ENCODE results near the gene SLC35A2. TPM values are rescaled to one million over a fixed set of nuclear protein-coding genes. Genes with fewer than 3 reads are reported as not detected.

The SLC35A2 gene
- total RNA-seq, 2 donors from 2014 or later: 12.5 to 20.1 TPM

DNA sequence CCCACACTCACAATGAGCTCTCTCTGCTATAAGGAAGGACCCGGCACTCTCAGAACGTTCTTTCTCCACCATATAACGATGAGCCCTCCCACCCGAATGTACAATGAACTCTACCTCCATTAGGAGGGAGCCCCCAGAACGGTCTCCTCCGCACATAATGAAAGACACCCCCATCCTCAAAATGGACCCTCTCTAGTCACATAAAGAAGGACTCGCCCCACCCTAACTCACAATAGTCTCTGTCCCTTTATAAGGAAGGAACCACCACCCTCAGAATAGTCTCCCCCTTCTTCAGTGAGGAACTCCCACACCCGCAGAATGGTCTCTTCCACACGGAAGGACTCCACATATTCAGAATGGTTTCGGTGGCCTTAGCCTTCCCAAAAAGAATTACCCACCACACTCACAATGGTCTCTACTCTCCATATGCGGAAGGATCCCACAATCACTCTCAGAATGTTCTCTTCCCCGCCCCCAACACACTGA lies 477 bp downstream of the SLC35A2 start:
- ATAC-seq: peak; percentile 4
- peak overlapping the region in 3 of 4 donors; percentile 43 to 91 (median 90) for H3K27ac ChIP-seq
- intact Hi-C loops (cut with DNase I): no loop called here

DNA sequence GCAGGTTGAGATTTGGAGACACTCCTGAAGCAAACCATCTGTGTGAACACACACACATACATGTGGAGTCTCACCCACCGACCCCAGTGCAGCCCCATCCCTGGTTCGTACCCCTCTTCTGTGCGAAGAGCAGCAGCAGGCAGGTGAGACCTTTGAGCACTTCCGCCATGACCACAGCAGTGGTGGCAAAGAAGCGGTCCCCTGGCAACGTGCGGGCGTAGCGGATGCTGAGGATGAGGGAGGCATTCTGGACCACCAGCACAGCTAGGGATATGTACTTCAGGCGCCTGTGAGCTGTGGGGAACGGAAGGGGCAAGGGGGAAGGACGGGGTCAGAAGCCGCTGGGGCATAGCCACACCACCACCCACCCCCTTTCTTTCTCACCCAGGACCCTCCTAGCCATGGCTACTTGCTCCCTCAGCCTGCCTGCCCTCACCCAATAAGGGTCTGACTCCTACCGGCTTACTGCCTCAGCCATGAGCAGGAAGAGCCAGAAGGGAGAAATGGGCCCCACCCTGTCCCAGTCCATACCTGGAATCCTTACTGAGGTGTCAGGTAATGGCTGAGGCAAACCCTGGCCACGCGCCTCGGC lies 1.6 kb downstream of the SLC35A2 start:
- no peak overlapping the region for H3K4me3 ChIP-seq
- intact Hi-C loops (cut with DNase I): no loop called here
- no peak for ATAC-seq
- peaks cover 17% of the 10 kb centered on the region for H3K4me1 ChIP-seq
- TF ChIP-seq, protein P1, sequence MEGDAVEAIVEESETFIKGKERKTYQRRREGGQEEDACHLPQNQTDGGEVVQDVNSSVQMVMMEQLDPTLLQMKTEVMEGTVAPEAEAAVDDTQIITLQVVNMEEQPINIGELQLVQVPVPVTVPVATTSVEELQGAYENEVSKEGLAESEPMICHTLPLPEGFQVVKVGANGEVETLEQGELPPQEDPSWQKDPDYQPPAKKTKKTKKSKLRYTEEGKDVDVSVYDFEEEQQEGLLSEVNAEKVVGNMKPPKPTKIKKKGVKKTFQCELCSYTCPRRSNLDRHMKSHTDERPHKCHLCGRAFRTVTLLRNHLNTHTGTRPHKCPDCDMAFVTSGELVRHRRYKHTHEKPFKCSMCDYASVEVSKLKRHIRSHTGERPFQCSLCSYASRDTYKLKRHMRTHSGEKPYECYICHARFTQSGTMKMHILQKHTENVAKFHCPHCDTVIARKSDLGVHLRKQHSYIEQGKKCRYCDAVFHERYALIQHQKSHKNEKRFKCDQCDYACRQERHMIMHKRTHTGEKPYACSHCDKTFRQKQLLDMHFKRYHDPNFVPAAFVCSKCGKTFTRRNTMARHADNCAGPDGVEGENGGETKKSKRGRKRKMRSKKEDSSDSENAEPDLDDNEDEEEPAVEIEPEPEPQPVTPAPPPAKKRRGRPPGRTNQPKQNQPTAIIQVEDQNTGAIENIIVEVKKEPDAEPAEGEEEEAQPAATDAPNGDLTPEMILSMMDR (IDR thresholded peaks at IDR 0.05): no peak
- no peak for TF ChIP-seq POLR2A (IDR thresholded peaks at IDR 0.05)
- no peaks in the 10 kb centered on the region for H3K36me3 ChIP-seq (replicated peaks in 1 of 2; ENCODE audit: insufficient read depth in 1 of 2, low read depth in 2 of 2)
- WGBS, 2 donors: 80 to 87% methylated on average over 3 to 17 of the region's 17 CpGs
- no peak overlapping the region for H3K27ac ChIP-seq
- H3K27me3 ChIP-seq: no peaks in the 10 kb centered on the region
- H3K9me3 ChIP-seq: no peaks in the 10 kb centered on the region
- DNase-seq: no peak

More for the DNA sequence above, 477 bp downstream of the SLC35A2 start:
- H3K27me3 ChIP-seq: no peaks in the 10 kb centered on the region
- TF ChIP-seq POLR2A (IDR thresholded peaks at IDR 0.05): no peak
- TF ChIP-seq, protein P1 (IDR thresholded peaks at IDR 0.05): no peak
- H3K36me3 ChIP-seq (replicated peaks in 1 of 2; ENCODE audit: insufficient read depth in 1 of 2, low read depth in 2 of 2): no peaks in the 10 kb centered on the region
- peak overlapping the region; percentile 25 to 52 for H3K4me3 ChIP-seq
- H3K4me1 ChIP-seq: peaks cover 17% of the 10 kb centered on the region
- peak in 1 of 4 donors; percentile 14 for DNase-seq
- H3K9me3 ChIP-seq: no peaks in the 10 kb centered on the region
- 0 to 1% methylated on average over 11 to 12 of the region's 12 CpGs for WGBS, 2 donors

DNA sequence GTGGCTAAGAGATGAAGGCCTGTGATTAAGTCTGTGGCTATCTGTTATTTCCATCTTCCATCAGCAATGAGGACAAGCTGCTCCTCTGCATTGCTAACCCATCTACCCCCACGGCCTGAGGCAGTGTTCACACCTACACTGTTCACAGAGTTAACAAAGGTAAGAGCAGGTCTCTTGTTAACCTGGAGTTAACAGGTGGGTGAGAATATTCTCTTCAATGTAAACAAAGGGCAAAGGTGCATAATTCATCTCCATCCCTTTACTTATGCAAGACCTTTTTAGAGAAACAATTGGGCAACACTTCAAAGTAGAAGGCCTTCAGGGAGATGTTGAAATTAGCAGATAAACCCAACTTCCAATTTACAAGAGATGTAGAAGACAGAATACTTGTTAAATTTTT lies 2.8 kb downstream of the SLC35A2 start:
- H3K4me1 ChIP-seq: peaks cover 17% of the 10 kb centered on the region
- ATAC-seq (no peak), DNase-seq (no peak)
- no peaks in the 10 kb centered on the region for H3K36me3 ChIP-seq (replicated peaks in 1 of 2; ENCODE audit: insufficient read depth in 1 of 2, low read depth in 2 of 2)
- no peak overlapping the region for H3K27ac ChIP-seq
- 70 to 100% methylated on average over 1 of the region's 1 CpG for WGBS, 2 donors
- intact Hi-C loops (cut with DNase I): no loop called here
- H3K4me3 ChIP-seq: no peak overlapping the region
- no peaks in the 10 kb centered on the region for H3K9me3 ChIP-seq
- no peak for TF ChIP-seq POLR2A (IDR thresholded peaks at IDR 0.05)
- TF ChIP-seq, protein P1 (IDR thresholded peaks at IDR 0.05): no peak
- no peaks in the 10 kb centered on the region for H3K27me3 ChIP-seq

DNA sequence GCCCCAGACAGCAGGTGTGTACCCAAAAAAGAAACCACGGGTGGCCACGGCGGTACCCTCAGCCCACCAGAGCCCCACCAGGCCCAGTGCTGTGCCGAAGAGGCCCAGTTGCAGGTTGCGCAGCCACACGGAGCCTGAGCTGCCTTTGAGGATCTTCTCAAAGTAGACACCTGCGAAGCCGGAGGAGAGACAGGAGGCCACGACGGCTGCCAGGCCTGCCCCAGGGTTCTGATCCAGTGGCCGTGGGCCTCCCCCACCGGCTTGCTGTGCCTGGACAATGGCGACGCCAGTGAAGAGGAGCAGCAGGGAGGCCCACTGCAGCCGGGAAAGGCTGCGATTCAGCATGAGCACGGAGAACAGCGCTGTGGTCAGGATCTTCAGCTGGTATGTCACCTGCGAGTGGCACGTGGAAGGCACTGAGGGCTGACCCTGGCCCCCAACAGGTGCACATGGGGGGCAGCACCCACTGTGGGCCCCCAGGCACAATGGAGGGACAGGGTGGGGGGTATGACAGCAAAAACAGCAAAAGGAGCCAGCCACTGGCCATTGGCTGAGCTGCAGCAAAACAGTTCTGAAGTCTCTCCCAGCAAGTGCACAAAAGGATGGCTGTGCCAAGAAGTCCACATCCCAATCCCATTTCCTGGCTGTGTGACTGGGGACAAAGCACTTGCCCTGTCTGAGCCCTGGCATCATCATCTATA lies 6.2 kb downstream of the SLC35A2 start:
- Histone ChIP-seq H3K4me1 (peaks cover 4% of the 10 kb centered on the region), H3K27ac (no peak overlapping the region), H3K36me3 (replicated peaks in 1 of 2; ENCODE audit: insufficient read depth in 1 of 2, low read depth in 2 of 2) (peaks cover 0 to 5% of the 10 kb centered on the region in 2 donors), H3K4me3 (no peak overlapping the region), H3K27me3 (no peaks in the 10 kb centered on the region), H3K9me3 (no peaks in the 10 kb centered on the region)
- TF ChIP-seq, protein P1 (IDR thresholded peaks at IDR 0.05): no peak
- no peak for TF ChIP-seq POLR2A (IDR thresholded peaks at IDR 0.05)
- WGBS, 2 donors: 79% methylated on average over 4 of the region's 20 CpGs; no CpG with 5 or more reads in 1 of the 2 donors
- DNase-seq (no peak), ATAC-seq (no peak)
- intact Hi-C loops (cut with DNase I): no loop called here

All from body of pancreas (tissue), 4 donors.